K562 (cell line): Measurements from ENCODE around the gene CD55.

Experiments used
- NR2C2 ChIP-seq, 2 experiments: fragments of 200-800 bp in 1 of 2; sonication (Bioruptor generic) in 1 of 2; sonication (generic) in 1 of 2; formaldehyde crosslinking in 1 of 2; IDR thresholded peaks; 2 replicates each; pipeline versions ENCODE4 v1.6.1 to v1.8.0; 2016 to 2022; ENCODE audit warnings: mild to moderate bottlenecking in 1 of 2, missing compliant biosample characterization in 1 of 2, missing genetic modification characterization in 1 of 2, missing genetic modification reagents in 1 of 2
- TF ChIP-seq, protein P1 (sequence below): fragments of 450-650 bp; conservative IDR thresholded peaks from 2 replicates; pipeline ENCODE4 v1.6.1; 2016; ENCODE audit warnings: missing genetic modification characterization, low read depth, mild to moderate bottlenecking, control low read depth, missing compliant biosample characterization

DNA sequence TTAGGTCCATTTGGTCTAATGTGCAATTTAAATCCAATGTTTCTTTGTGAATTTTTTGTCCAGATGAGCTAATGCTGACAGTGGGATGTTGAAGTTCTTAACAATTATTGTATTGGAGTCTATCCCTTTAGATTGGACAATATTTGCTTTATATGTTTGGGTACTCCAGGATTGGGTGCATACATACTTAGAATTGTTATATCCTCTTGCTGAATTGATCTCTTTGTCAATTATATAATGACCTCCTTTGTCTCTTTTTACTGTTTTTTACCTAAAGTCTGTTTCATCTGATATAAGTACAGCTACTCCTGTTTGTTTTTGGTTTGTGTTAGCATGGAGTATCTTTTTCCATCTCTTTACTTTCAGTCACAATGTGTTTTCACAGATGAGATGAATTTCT is 22.2 kb downstream of the CD55 start:
- TF ChIP-seq NR2C2 (CRISPR knock-in tag; IDR thresholded peaks at IDR 0.05) = no peak
- TF ChIP-seq NR2C2 (tag; IDR thresholded peaks at IDR 0.05) = no peak
- TF ChIP-seq, protein P1, sequence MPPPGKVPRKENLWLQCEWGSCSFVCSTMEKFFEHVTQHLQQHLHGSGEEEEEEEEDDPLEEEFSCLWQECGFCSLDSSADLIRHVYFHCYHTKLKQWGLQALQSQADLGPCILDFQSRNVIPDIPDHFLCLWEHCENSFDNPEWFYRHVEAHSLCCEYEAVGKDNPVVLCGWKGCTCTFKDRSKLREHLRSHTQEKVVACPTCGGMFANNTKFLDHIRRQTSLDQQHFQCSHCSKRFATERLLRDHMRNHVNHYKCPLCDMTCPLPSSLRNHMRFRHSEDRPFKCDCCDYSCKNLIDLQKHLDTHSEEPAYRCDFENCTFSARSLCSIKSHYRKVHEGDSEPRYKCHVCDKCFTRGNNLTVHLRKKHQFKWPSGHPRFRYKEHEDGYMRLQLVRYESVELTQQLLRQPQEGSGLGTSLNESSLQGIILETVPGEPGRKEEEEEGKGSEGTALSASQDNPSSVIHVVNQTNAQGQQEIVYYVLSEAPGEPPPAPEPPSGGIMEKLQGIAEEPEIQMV (tag) = no peak
